WTC11 (cell line): Measurements from ENCODE around the gene ANTXR1.

Experiments used
- ATF2 ChIP-seq: sonication (generic); formaldehyde crosslinking; IDR thresholded peaks from 2 replicates; pipeline ENCODE4 v1.8.1; 2022; ENCODE audit warnings: low read depth, missing genetic modification reagents, borderline replicate concordance
- CREB1 ChIP-seq: sonication (generic); formaldehyde crosslinking; IDR thresholded peaks from 2 replicates; pipeline ENCODE4 v1.8.0; 2023; ENCODE audit warnings: mild to moderate bottlenecking, missing genetic modification reagents
- IRF2 ChIP-seq: sonication (generic); formaldehyde crosslinking; IDR thresholded peaks from 2 replicates; pipeline ENCODE4 v1.8.0; 2022; ENCODE audit warnings: low read depth, missing genetic modification reagents, borderline replicate concordance
- MAX ChIP-seq: sonication (generic); formaldehyde crosslinking; IDR thresholded peaks from 2 replicates; pipeline ENCODE4 v1.8.0; 2022; ENCODE audit warnings: mild to moderate bottlenecking, missing genetic modification reagents
- MYBL2 ChIP-seq: sonication (generic); formaldehyde crosslinking; IDR thresholded peaks from 2 replicates; pipeline ENCODE4 v1.8.1; 2023; ENCODE audit warnings: mild to moderate bottlenecking, moderate library complexity, missing genetic modification reagents
- SP1 ChIP-seq: sonication (generic); formaldehyde crosslinking; conservative IDR thresholded peaks from 2 replicates; pipeline ENCODE4 v1.8.1; 2022; ENCODE audit warnings: missing genetic modification reagents
- TEAD1 ChIP-seq: sonication (generic); formaldehyde crosslinking; IDR thresholded peaks from 2 replicates; pipeline ENCODE4 v1.8.0; 2022; ENCODE audit warnings: mild to moderate bottlenecking, missing genetic modification reagents
- TF ChIP-seq, protein P1 (sequence below): fragments of 200-600 bp; IDR thresholded peaks from 2 replicates; pipeline ENCODE4 v1.8.0; 2022; ENCODE audit warnings: antibody characterized with exemption
- TF ChIP-seq, protein P2 (sequence below): sonication (generic); formaldehyde crosslinking; IDR thresholded peaks from 2 replicates; pipeline ENCODE4 v1.8.0; 2022; ENCODE audit warnings: mild to moderate bottlenecking, missing genetic modification reagents
- TF ChIP-seq, protein P3 (sequence below): sonication (generic); formaldehyde crosslinking; IDR thresholded peaks from 2 replicates; pipeline ENCODE4 v1.8.1; 2022; ENCODE audit warnings: missing genetic modification reagents, borderline replicate concordance
- TF ChIP-seq, protein P4 (sequence below): sonication (generic); formaldehyde crosslinking; IDR thresholded peaks from 2 replicates; pipeline ENCODE4 v1.8.1; 2023; ENCODE audit warnings: mild to moderate bottlenecking, missing genetic modification reagents, moderate library complexity

DNA sequence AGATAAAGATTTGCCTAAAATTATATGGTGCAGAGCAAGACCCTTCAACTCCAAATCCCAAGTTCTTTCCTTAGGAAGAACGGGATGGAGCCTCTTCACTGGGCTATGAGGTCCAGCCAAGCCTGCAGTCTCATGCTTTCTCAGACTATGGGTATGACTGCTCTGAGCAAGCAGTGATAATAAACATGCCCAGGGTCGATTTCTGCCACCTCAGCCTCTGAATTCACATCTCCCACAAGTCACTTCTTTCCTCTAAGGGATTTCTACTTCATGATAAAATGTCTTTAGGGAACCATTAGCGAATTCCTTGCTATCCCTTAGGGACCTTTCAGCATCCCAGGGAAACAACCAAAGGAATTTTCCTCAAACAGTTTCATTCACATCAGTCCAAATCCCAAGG lies 279.3 kb downstream of the ANTXR1 start:
- TF ChIP-seq, protein P1, sequence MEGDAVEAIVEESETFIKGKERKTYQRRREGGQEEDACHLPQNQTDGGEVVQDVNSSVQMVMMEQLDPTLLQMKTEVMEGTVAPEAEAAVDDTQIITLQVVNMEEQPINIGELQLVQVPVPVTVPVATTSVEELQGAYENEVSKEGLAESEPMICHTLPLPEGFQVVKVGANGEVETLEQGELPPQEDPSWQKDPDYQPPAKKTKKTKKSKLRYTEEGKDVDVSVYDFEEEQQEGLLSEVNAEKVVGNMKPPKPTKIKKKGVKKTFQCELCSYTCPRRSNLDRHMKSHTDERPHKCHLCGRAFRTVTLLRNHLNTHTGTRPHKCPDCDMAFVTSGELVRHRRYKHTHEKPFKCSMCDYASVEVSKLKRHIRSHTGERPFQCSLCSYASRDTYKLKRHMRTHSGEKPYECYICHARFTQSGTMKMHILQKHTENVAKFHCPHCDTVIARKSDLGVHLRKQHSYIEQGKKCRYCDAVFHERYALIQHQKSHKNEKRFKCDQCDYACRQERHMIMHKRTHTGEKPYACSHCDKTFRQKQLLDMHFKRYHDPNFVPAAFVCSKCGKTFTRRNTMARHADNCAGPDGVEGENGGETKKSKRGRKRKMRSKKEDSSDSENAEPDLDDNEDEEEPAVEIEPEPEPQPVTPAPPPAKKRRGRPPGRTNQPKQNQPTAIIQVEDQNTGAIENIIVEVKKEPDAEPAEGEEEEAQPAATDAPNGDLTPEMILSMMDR = no peak
- no peak for TF ChIP-seq MAX (CRISPR knock-in tag)
- TF ChIP-seq TEAD1 (CRISPR knock-in tag) = no peak
- no peak for TF ChIP-seq IRF2 (CRISPR knock-in tag)
- no peak for TF ChIP-seq ATF2 (CRISPR knock-in tag)
- TF ChIP-seq, protein P2, sequence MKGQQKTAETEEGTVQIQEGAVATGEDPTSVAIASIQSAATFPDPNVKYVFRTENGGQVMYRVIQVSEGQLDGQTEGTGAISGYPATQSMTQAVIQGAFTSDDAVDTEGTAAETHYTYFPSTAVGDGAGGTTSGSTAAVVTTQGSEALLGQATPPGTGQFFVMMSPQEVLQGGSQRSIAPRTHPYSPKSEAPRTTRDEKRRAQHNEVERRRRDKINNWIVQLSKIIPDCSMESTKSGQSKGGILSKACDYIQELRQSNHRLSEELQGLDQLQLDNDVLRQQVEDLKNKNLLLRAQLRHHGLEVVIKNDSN (CRISPR knock-in tag) = no peak
- TF ChIP-seq, protein P3, sequence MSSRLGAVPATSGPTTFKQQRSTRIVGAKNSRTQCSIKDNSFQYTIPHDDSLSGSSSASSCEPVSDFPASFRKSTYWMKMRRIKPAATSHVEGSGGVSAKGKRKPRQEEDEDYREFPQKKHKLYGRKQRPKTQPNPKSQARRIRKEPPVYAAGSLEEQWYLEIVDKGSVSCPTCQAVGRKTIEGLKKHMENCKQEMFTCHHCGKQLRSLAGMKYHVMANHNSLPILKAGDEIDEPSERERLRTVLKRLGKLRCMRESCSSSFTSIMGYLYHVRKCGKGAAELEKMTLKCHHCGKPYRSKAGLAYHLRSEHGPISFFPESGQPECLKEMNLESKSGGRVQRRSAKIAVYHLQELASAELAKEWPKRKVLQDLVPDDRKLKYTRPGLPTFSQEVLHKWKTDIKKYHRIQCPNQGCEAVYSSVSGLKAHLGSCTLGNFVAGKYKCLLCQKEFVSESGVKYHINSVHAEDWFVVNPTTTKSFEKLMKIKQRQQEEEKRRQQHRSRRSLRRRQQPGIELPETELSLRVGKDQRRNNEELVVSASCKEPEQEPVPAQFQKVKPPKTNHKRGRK (CRISPR knock-in tag) = no peak
- TF ChIP-seq, protein P4, sequence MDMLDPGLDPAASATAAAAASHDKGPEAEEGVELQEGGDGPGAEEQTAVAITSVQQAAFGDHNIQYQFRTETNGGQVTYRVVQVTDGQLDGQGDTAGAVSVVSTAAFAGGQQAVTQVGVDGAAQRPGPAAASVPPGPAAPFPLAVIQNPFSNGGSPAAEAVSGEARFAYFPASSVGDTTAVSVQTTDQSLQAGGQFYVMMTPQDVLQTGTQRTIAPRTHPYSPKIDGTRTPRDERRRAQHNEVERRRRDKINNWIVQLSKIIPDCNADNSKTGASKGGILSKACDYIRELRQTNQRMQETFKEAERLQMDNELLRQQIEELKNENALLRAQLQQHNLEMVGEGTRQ (CRISPR knock-in tag) = no peak
- TF ChIP-seq MYBL2 (CRISPR knock-in tag) = no peak
- no peak for TF ChIP-seq SP1 (CRISPR knock-in tag)
- no peak for TF ChIP-seq CREB1
